HepG2 (cell line): ENCODE measurements around the gene SPTSSA. TPM values are rescaled to one million over a fixed set of nuclear protein-coding genes. Genes with fewer than 3 reads are reported as not detected.
A peak's percentile ranks its signal among the peaks of the same experiment; 100 is the strongest.

Experiments
- ARHGAP35 ChIP-seq: sonication (generic); formaldehyde crosslinking; IDR thresholded peaks from 2 replicates; pipeline ENCODE4 v1.9.0; 2022; ENCODE audit warnings: mild to moderate bottlenecking, inconsistent platforms, moderate library complexity, missing genetic modification reagents, borderline replicate concordance
- BRCA1 ChIP-seq: sonication (generic); formaldehyde crosslinking; IDR thresholded peaks from 2 replicates; pipeline ENCODE4 v1.4.0; 2020; ENCODE audit warnings: missing genetic modification reagents
- FUBP1 ChIP-seq: sonication (generic); formaldehyde crosslinking; IDR thresholded peaks from 2 replicates; pipeline ENCODE4 v1.5.1; 2020; ENCODE audit warnings: missing genetic modification reagents, mild to moderate bottlenecking, borderline replicate concordance
- HNF4A ChIP-seq: sonication (generic); formaldehyde crosslinking; IDR thresholded peaks from 2 replicates; pipeline ENCODE4 v1.4.0; 2020; ENCODE audit warnings: missing genetic modification reagents
- HNRNPUL1 ChIP-seq: fragments of 200-400 bp; formaldehyde crosslinking; IDR thresholded peaks from 2 replicates; pipeline ENCODE4 v1.6.1; 2017; ENCODE audit warnings: low read depth, mild to moderate bottlenecking, low read length, moderate library complexity
- JUNB ChIP-seq: sonication (generic); formaldehyde crosslinking; IDR thresholded peaks from 2 replicates; pipeline ENCODE4 v1.8.0; 2022; ENCODE audit warnings: missing genetic modification reagents, mild to moderate bottlenecking, borderline replicate concordance
- MBNL3 ChIP-seq: fragments of 250-450 bp; sonication (Bioruptor Pico); conservative IDR thresholded peaks from 2 replicates; pipeline ENCODE4 v1.8.0; 2022; ENCODE audit warnings: mild to moderate bottlenecking, inconsistent platforms
- MTA3 ChIP-seq: sonication (generic); formaldehyde crosslinking; IDR thresholded peaks from 2 replicates; pipeline ENCODE4 v1.4.0; 2020; ENCODE audit warnings: missing genetic modification reagents
- PCBP2 ChIP-seq: fragments of 200-400 bp; formaldehyde crosslinking; optimal IDR thresholded peaks from 2 replicates; pipeline ENCODE3; 2018; ENCODE audit warnings: low read length, low read depth; ENCODE audit not compliant: poor library complexity, severe bottlenecking
- RARA ChIP-seq: IDR thresholded peaks from 2 replicates; pipeline ENCODE4 v1.6.1; 2016; ENCODE audit warnings: missing genetic modification reagents, missing compliant biosample characterization
- RFX1 ChIP-seq: fragments of 450-650 bp; IDR thresholded peaks from 2 replicates; pipeline ENCODE4 v1.6.1; 2017
- SALL2 ChIP-seq: sonication (generic); formaldehyde crosslinking; IDR thresholded peaks from 2 replicates; pipeline ENCODE4 v1.8.1; 2023; ENCODE audit warnings: mild to moderate bottlenecking, missing genetic modification reagents, inconsistent platforms
- SP4 ChIP-seq: sonication (generic); formaldehyde crosslinking; IDR thresholded peaks from 2 replicates; pipeline ENCODE4 v1.8.1; 2023; ENCODE audit warnings: mild to moderate bottlenecking, missing genetic modification reagents
- SRSF1 ChIP-seq: fragments of 200-400 bp; formaldehyde crosslinking; optimal IDR thresholded peaks from 2 replicates; pipeline ENCODE3; 2017; ENCODE audit warnings: mild to moderate bottlenecking, low read depth, low read length, moderate library complexity
- ZFY ChIP-seq: sonication (generic); formaldehyde crosslinking; IDR thresholded peaks from 2 replicates; pipeline ENCODE4 v1.4.0; 2020; ENCODE audit warnings: missing genetic modification reagents
- ZNF546 ChIP-seq: sonication (generic); formaldehyde crosslinking; conservative IDR thresholded peaks from 2 replicates; pipeline ENCODE4 v1.8.1; 2023; ENCODE audit warnings: mild to moderate bottlenecking, missing genetic modification reagents
- ZNF570 ChIP-seq: sonication (generic); formaldehyde crosslinking; IDR thresholded peaks from 2 replicates; pipeline ENCODE4 v1.4.0; 2020; ENCODE audit warnings: mild to moderate bottlenecking, missing genetic modification reagents, borderline replicate concordance
- ZNF616 ChIP-seq: sonication (generic); formaldehyde crosslinking; IDR thresholded peaks from 2 replicates; pipeline ENCODE4 v1.5.0; 2020; ENCODE audit warnings: low read depth, mild to moderate bottlenecking, missing genetic modification reagents
- ZNF749 ChIP-seq: sonication (generic); formaldehyde crosslinking; IDR thresholded peaks from 2 replicates; pipeline ENCODE4 v1.8.0; 2022; ENCODE audit warnings: mild to moderate bottlenecking, missing genetic modification reagents, moderate library complexity, borderline replicate concordance
- ZNF773 ChIP-seq: sonication (generic); formaldehyde crosslinking; IDR thresholded peaks from 2 replicates; pipeline ENCODE4 v1.4.0; 2020; ENCODE audit warnings: missing genetic modification reagents, borderline replicate concordance
- ZNF891 ChIP-seq: sonication (generic); formaldehyde crosslinking; IDR thresholded peaks from 2 replicates; pipeline ENCODE4 v1.5.0; 2020; ENCODE audit warnings: mild to moderate bottlenecking, missing genetic modification reagents
- ZSCAN29 ChIP-seq: sonication (generic); formaldehyde crosslinking; conservative IDR thresholded peaks from 2 replicates; pipeline ENCODE4 v1.4.0; 2020; ENCODE audit warnings: mild to moderate bottlenecking, missing genetic modification reagents
- polyA plus RNA-seq, 8 experiments: library from polyadenylated mRNA; depleted of rRNA in 3 of 8; stranded (reverse) in 7 of 8; unstranded in 1 of 8; fragments of >200 nt; fragmentation: Illumina TruSeq in 4 of 8; extraction: Trizol in 4 of 8; gene quantifications; 2 replicates each; pipeline versions ENCODE4 v1.2.1 to v1.2.3, GENCODE V29; 2011 to 2016; ENCODE audit warnings: low read depth in 4 of 8, missing spikeins in 1 of 8, mixed read lengths in 1 of 8; ENCODE audit not compliant: insufficient read depth in 1 of 8
- total RNA-seq, 5 experiments: library from RNA; depleted of rRNA; stranded (reverse); fragments of >200 nt; fragmentation: Illumina TruSeq; extraction: Trizol; gene quantifications; 2 replicates each; pipeline ENCODE4 v1.2.3, GENCODE V29; 2016; ENCODE audit warnings: low read depth in 1 of 5
- TF ChIP-seq, protein P1 (sequence below): sonication (generic); formaldehyde crosslinking; IDR thresholded peaks from 2 replicates; pipeline ENCODE4 v1.9.0; 2021; ENCODE audit warnings: missing genetic modification reagents, borderline replicate concordance
- TF ChIP-seq, protein P2 (sequence below): sonication (generic); formaldehyde crosslinking; IDR thresholded peaks from 2 replicates; pipeline ENCODE4 v1.9.0; 2021; ENCODE audit warnings: missing genetic modification reagents, mild to moderate bottlenecking, borderline replicate concordance

The SPTSSA gene
- total and polyA plus RNA-seq, 2 of the 13 experiments (the other 11 are each of a cell fraction or from before 2014, with no cell fraction given), result 19.1 to 86.1 TPM

DNA sequence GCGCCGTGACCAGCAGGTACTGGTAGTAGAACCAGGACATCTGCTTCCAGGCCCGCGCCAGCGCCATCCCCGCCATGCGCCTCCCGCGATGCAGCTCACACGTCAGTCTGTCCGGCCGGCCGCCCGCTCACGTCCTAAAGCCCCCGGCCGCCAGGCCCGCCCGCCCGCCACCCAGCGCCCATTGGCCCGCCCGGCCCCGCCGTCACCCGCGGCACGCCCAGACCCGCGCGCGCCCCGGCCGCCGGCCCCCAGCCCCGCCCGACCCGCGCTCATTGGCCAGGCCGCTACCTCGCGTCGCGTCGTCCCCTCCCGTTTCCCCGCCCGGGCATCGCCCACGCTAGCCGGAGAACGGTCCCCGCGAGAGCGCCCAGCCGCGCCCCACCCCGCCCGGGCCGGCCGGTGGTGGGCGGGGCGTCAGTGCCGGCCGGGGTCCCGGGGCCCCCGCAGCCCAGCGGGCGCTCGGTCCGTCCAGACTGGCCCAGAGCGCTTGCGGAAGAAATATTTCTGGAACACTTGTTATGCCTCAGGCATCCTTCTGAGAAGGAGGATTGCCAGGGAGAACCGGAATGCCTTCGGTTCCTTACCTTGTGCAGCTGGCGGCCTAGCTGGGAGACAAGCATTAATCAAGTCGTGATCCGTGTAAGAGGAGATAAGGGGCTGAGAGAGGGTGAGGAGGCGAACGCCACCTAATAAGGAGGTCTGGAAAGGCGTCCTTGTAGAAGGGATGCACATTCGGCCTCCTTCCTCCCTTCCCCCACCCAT lies at the start of gene SPTSSA (continued):
- TF ChIP-seq, protein P1, sequence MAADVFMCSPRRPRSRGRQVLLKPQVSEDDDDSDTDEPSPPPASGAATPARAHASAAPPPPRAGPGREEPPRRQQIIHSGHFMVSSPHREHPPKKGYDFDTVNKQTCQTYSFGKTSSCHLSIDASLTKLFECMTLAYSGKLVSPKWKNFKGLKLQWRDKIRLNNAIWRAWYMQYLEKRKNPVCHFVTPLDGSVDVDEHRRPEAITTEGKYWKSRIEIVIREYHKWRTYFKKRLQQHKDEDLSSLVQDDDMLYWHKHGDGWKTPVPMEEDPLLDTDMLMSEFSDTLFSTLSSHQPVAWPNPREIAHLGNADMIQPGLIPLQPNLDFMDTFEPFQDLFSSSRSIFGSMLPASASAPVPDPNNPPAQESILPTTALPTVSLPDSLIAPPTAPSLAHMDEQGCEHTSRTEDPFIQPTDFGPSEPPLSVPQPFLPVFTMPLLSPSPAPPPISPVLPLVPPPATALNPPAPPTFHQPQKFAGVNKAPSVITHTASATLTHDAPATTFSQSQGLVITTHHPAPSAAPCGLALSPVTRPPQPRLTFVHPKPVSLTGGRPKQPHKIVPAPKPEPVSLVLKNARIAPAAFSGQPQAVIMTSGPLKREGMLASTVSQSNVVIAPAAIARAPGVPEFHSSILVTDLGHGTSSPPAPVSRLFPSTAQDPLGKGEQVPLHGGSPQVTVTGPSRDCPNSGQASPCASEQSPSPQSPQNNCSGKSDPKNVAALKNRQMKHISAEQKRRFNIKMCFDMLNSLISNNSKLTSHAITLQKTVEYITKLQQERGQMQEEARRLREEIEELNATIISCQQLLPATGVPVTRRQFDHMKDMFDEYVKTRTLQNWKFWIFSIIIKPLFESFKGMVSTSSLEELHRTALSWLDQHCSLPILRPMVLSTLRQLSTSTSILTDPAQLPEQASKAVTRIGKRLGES (CRISPR knock-in tag), result no peak
- TF ChIP-seq MTA3 (CRISPR knock-in tag), result 0 out of 2 replicates have a peak, but pooled peaks have one; percentile 64
- peak; percentile 83; the same call in 1 of the 2 replicates for TF ChIP-seq ARHGAP35 (CRISPR knock-in tag)
- TF ChIP-seq RARA (CRISPR knock-in tag), result peak; percentile 50
- no peak for TF ChIP-seq JUNB (CRISPR knock-in tag)
- 0 out of 2 replicates have a peak, but pooled peaks have one; percentile 1 for TF ChIP-seq HNF4A (CRISPR knock-in tag)
- TF ChIP-seq ZNF570, result 0 out of 2 replicates have a peak, but pooled peaks have one; percentile 32
- TF ChIP-seq ZFY (CRISPR knock-in tag), result peak; percentile 98
- TF ChIP-seq SALL2 (CRISPR knock-in tag), result peak; percentile 86; the same call in 1 of the 2 replicates
- TF ChIP-seq FUBP1 (CRISPR knock-in tag), result no peak
- TF ChIP-seq BRCA1, result 0 out of 2 replicates have a peak, but pooled peaks have one; percentile 63
- no peak for TF ChIP-seq RFX1
- peak; percentile 92 for TF ChIP-seq SP4 (CRISPR knock-in tag)
- TF ChIP-seq ZNF773 (CRISPR knock-in tag), result peak; percentile 98
- TF ChIP-seq SRSF1, result peak; percentile 81
- TF ChIP-seq ZNF749 (CRISPR knock-in tag), result peak; percentile 95; the same call in 1 of the 2 replicates
- peak; percentile 99 for TF ChIP-seq ZNF546 (CRISPR knock-in tag)
- no peak for TF ChIP-seq HNRNPUL1
- TF ChIP-seq, protein P2, sequence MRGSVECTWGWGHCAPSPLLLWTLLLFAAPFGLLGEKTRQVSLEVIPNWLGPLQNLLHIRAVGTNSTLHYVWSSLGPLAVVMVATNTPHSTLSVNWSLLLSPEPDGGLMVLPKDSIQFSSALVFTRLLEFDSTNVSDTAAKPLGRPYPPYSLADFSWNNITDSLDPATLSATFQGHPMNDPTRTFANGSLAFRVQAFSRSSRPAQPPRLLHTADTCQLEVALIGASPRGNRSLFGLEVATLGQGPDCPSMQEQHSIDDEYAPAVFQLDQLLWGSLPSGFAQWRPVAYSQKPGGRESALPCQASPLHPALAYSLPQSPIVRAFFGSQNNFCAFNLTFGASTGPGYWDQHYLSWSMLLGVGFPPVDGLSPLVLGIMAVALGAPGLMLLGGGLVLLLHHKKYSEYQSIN, result 0 out of 2 replicates have a peak, but pooled peaks have one; percentile 86
- TF ChIP-seq ZSCAN29 (CRISPR knock-in tag), result no peak
- TF ChIP-seq MBNL3 (CRISPR knock-in tag), result no peak
- peak; percentile 79; the same call in 1 of the 2 replicates for TF ChIP-seq ZNF891 (CRISPR knock-in tag)
- TF ChIP-seq PCBP2, result peak; percentile 74
- peak; percentile 96 for TF ChIP-seq ZNF616 (CRISPR knock-in tag)
